HEK293T (cell line): ENCODE results near the gene VOPP1.

ENCODE experiments used
- ARNT ChIP-seq: fragments of 450-650 bp; IDR thresholded peaks from 2 replicates; pipeline ENCODE4 v1.6.1; 2017; ENCODE audit warnings: mild to moderate bottlenecking
- BHLHE40 ChIP-seq: fragments of 450-650 bp; IDR thresholded peaks from 2 replicates; pipeline ENCODE4 v1.6.1; 2016; ENCODE audit warnings: mild to moderate bottlenecking, moderate library complexity, borderline replicate concordance
- CTBP1 ChIP-seq: fragments of 450-650 bp; IDR thresholded peaks from 2 replicates; pipeline ENCODE4 v1.6.1; 2016; ENCODE audit warnings: borderline replicate concordance
- ELF4 ChIP-seq: fragments of 450-650 bp; IDR thresholded peaks from 2 replicates; pipeline ENCODE4 v1.6.1; 2017; ENCODE audit warnings: antibody characterized with exemption
- FOXA1 ChIP-seq: fragments of 450-650 bp; IDR thresholded peaks from 2 replicates; pipeline ENCODE4 v1.6.1; 2016; ENCODE audit warnings: mild to moderate bottlenecking
- FOXK2 ChIP-seq: fragments of 450-650 bp; IDR thresholded peaks from 2 replicates; pipeline ENCODE4 v1.6.1; 2016; ENCODE audit warnings: mild to moderate bottlenecking
- FOXM1 ChIP-seq: fragments of 450-650 bp; IDR thresholded peaks from 2 replicates; pipeline ENCODE4 v1.6.1; 2017; ENCODE audit warnings: mild to moderate bottlenecking, borderline replicate concordance
- HDGF ChIP-seq: fragments of 450-650 bp; IDR thresholded peaks from 2 replicates; pipeline ENCODE4 v1.6.1; 2017; ENCODE audit warnings: antibody characterized with exemption, borderline replicate concordance
- L3MBTL2 ChIP-seq: fragments of 450-650 bp; conservative IDR thresholded peaks from 2 replicates; pipeline ENCODE4 v1.6.1; 2016; ENCODE audit warnings: mild to moderate bottlenecking
- NFRKB ChIP-seq: fragments of 450-650 bp; IDR thresholded peaks from 2 replicates; pipeline ENCODE4 v1.6.1; 2016; ENCODE audit warnings: mild to moderate bottlenecking, moderate library complexity
- SP1 ChIP-seq: fragments of 450-650 bp; IDR thresholded peaks from 2 replicates; pipeline ENCODE4 v1.6.1; 2017
- SUZ12 ChIP-seq: fragments of 450-650 bp; IDR thresholded peaks from 2 replicates; pipeline ENCODE4 v1.6.1; 2016; ENCODE audit warnings: mild to moderate bottlenecking
- ZNF384 ChIP-seq: fragments of 450-650 bp; IDR thresholded peaks from 2 replicates; pipeline ENCODE4 v1.6.1; 2016
- TF ChIP-seq, protein P1 (sequence below): fragments of 450-650 bp; IDR thresholded peaks from 2 replicates; pipeline ENCODE4 v1.6.1; 2016

GRCh38 chr7:55441002-55441401 is 131.3 kb downstream of the VOPP1 start:
- no peak for TF ChIP-seq SUZ12
- TF ChIP-seq CTBP1 = no peak
- TF ChIP-seq SP1 = no peak
- no peak for TF ChIP-seq ZNF384
- TF ChIP-seq FOXM1 = no peak
- no peak for TF ChIP-seq NFRKB
- TF ChIP-seq FOXA1 = no peak
- TF ChIP-seq, protein P1, sequence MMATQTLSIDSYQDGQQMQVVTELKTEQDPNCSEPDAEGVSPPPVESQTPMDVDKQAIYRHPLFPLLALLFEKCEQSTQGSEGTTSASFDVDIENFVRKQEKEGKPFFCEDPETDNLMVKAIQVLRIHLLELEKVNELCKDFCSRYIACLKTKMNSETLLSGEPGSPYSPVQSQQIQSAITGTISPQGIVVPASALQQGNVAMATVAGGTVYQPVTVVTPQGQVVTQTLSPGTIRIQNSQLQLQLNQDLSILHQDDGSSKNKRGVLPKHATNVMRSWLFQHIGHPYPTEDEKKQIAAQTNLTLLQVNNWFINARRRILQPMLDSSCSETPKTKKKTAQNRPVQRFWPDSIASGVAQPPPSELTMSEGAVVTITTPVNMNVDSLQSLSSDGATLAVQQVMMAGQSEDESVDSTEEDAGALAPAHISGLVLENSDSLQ = no peak
- no peak for TF ChIP-seq ELF4
- TF ChIP-seq FOXK2 = no peak
- TF ChIP-seq ARNT = no peak
- TF ChIP-seq L3MBTL2 = no peak
- TF ChIP-seq BHLHE40 = no peak
- no peak for TF ChIP-seq HDGF
